HAP-1 (cell line): ENCODE results near the gene MIB2.
"Not testable (repeated sequence)": the region's sequence is repeated elsewhere in the genome, so short reads cannot be mapped to it uniquely, and the experiment has no call there.

Experiments
- DNase-seq, 2 experiments: peaks; one replicate each; pipeline ENCODE4 v3.0.0-alpha.2; 2016 to 2020; ENCODE audit warnings: low spot score in 2 of 2
- H3K27me3 ChIP-seq: fragments of 250-450 bp; sonication (Bioruptor Pico); 2 replicates; pipeline ENCODE4 v1.5.1; 2020; ENCODE audit warnings: low read depth, mild to moderate bottlenecking, moderate library complexity
- H3K36me3 ChIP-seq: fragments of 250-450 bp; sonication (Bioruptor Pico); replicated peaks from 2 replicates; pipeline ENCODE4 v1.5.1; 2020; ENCODE audit warnings: mild to moderate bottlenecking
- H3K4me1 ChIP-seq: fragments of 250-450 bp; sonication (Bioruptor Pico); 2 replicates; pipeline ENCODE4 v1.5.1; 2020; ENCODE audit warnings: mild to moderate bottlenecking
- H3K4me3 ChIP-seq: fragments of 250-450 bp; sonication (Bioruptor Pico); 2 replicates; pipeline ENCODE4 v1.5.1; 2020; ENCODE audit warnings: mild to moderate bottlenecking, moderate library complexity
- H3K9me3 ChIP-seq: fragments of 250-450 bp; sonication (Bioruptor Pico); 2 replicates; pipeline ENCODE4 v1.5.1; 2020; ENCODE audit warnings: mild to moderate bottlenecking, moderate library complexity
- in situ Hi-C: fragments of 300-500 bp; cut with MboI; formaldehyde crosslinking; loops from 3 replicates; pipeline ENCODE4 v1.14.3; 2020; ENCODE audit warnings: low sequenced_read_pairs, inconsistent platforms, mixed read lengths

The MIB2 gene

GRCh38 chr1:1593834-1594601, 21.3 kb upstream of the MIB2 start:
- peaks cover 4% of the 10 kb centered on the region; the same call in 1 of the 2 replicates for H3K27me3 ChIP-seq
- no peak for DNase-seq
- H3K4me1 ChIP-seq, result no peaks in the 10 kb centered on the region
- in situ Hi-C loops, result no loop called here
- no peaks in the 10 kb centered on the region for H3K36me3 ChIP-seq
- H3K4me3 ChIP-seq, result no peak overlapping the region
- no peaks in the 10 kb centered on the region for H3K9me3 ChIP-seq

- Histone ChIP-seq H3K9me3 (no peaks in the 10 kb centered on the region), H3K4me1 (no peaks in the 10 kb centered on the region), H3K27me3 (peaks cover 4% of the 10 kb centered on the region; the same call in 1 of the 2 replicates), H3K36me3 (no peaks in the 10 kb centered on the region), H3K4me3 (no peak overlapping the region)
- DNase-seq, result no peak
- in situ Hi-C loops, result no loop called here
These were observed 20.6 kb upstream of the MIB2 start for GRCh38 chr1:1594602-1595260.

- H3K27me3 ChIP-seq, H3K4me1 ChIP-seq, H3K4me3 ChIP-seq, in situ Hi-C loops, H3K36me3 ChIP-seq, DNase-seq, H3K9me3 ChIP-seq: not testable (repeated sequence)
These were observed 20.0 kb upstream of the MIB2 start for GRCh38 chr1:1595341-1595740.

- in situ Hi-C loops, result no loop called here
- no peaks in the 10 kb centered on the region for H3K4me1 ChIP-seq
- no peak overlapping the region for H3K4me3 ChIP-seq
- peaks cover 4% of the 10 kb centered on the region; the same call in 1 of the 2 replicates for H3K27me3 ChIP-seq
- no peaks in the 10 kb centered on the region for H3K36me3 ChIP-seq
- H3K9me3 ChIP-seq, result no peaks in the 10 kb centered on the region
- no peak for DNase-seq
These were observed 18.6 kb upstream of the MIB2 start for GRCh38 chr1:1596493-1597274.

GRCh38 chr1:1597275-1597930, 17.9 kb upstream of the MIB2 start:
- in situ Hi-C loops, result no loop called here
- Histone ChIP-seq H3K27me3 (peaks cover 4% of the 10 kb centered on the region; the same call in 1 of the 2 replicates), H3K4me1 (no peaks in the 10 kb centered on the region)

GRCh38 chr1:1598051-1598719, 17.1 kb upstream of the MIB2 start:
- DNase-seq, result no peak
- no peaks in the 10 kb centered on the region for H3K36me3 ChIP-seq
- H3K4me3 ChIP-seq, result no peak overlapping the region
- no peaks in the 10 kb centered on the region for H3K9me3 ChIP-seq
- in situ Hi-C loops, result no loop called here
- H3K4me1 ChIP-seq, result no peaks in the 10 kb centered on the region
- peaks cover 4% of the 10 kb centered on the region; the same call in 1 of the 2 replicates for H3K27me3 ChIP-seq

More at GRCh38 chr1:1597275-1597930, 17.9 kb upstream of the MIB2 start:
- Histone ChIP-seq H3K9me3 (no peaks in the 10 kb centered on the region), H3K4me3 (no peak overlapping the region), H3K36me3 (no peaks in the 10 kb centered on the region)
- DNase-seq, result no peak

GRCh38 chr1:1598720-1599029, 16.6 kb upstream of the MIB2 start:
- H3K36me3 ChIP-seq, result no peaks in the 10 kb centered on the region
- peaks cover 4% of the 10 kb centered on the region; the same call in 1 of the 2 replicates for H3K27me3 ChIP-seq
- no peaks in the 10 kb centered on the region for H3K9me3 ChIP-seq
- no peaks in the 10 kb centered on the region for H3K4me1 ChIP-seq
- in situ Hi-C loops, result no loop called here
- no peak overlapping the region for H3K4me3 ChIP-seq
- DNase-seq, result no peak

- no peak for DNase-seq
- peaks cover 4% of the 10 kb centered on the region; the same call in 1 of the 2 replicates for H3K27me3 ChIP-seq
- H3K4me1 ChIP-seq, result no peaks in the 10 kb centered on the region
- no peak overlapping the region for H3K4me3 ChIP-seq
- in situ Hi-C loops, result no loop called here
- no peaks in the 10 kb centered on the region for H3K9me3 ChIP-seq
- no peaks in the 10 kb centered on the region for H3K36me3 ChIP-seq
These were observed 16.0 kb upstream of the MIB2 start for GRCh38 chr1:1599030-1599934.

GRCh38 chr1:1599935-1600860, 15.1 kb upstream of the MIB2 start, which contains the start of gene FNDC10:
FNDC10 (minus strand) TSS chr1:1600135; CDS start chr1:1600015, 120 bp downstream.
- Histone ChIP-seq H3K9me3 (no peaks in the 10 kb centered on the region), H3K4me3 (no peak within 1 kb of the TSS), H3K4me1 (no peaks in the 10 kb centered on the region), H3K36me3 (no peaks in the 10 kb centered on the region), H3K27me3 (peaks cover 4% of the 10 kb centered on the region; the same call in 1 of the 2 replicates)
- DNase-seq, result no peak
- in situ Hi-C loops, result no loop called here

GRCh38 chr1:1600861-1601563, 14.3 kb upstream of the MIB2 start:
- no peaks in the 10 kb centered on the region for H3K9me3 ChIP-seq
- DNase-seq, result no peak
- in situ Hi-C loops, result no loop called here
- no peaks in the 10 kb centered on the region for H3K36me3 ChIP-seq
- no peak overlapping the region for H3K4me3 ChIP-seq
- H3K27me3 ChIP-seq, result peaks cover 4% of the 10 kb centered on the region; the same call in 1 of the 2 replicates
- H3K4me1 ChIP-seq, result no peaks in the 10 kb centered on the region
